PFSK-1 (cell line): Measurements from ENCODE around the gene FAM131B.

Experiments used
- FOXP2 ChIP-seq: optimal IDR thresholded peaks from 2 replicates; pipeline ENCODE3; 2011; ENCODE audit warnings: borderline replicate concordance, control low read depth, inconsistent platforms; ENCODE audit not compliant: insufficient read depth; ENCODE audit errors: extremely low read length, extremely low read depth
- POLR2AphosphoS5 ChIP-seq: IDR thresholded peaks from 2 replicates; pipeline ENCODE4 v1.6.1; 2012; ENCODE audit warnings: low read depth, mild to moderate bottlenecking, control low read depth, low read length, moderate library complexity
- SIN3A ChIP-seq: IDR thresholded peaks from 2 replicates; pipeline ENCODE4 v1.6.1; 2012; ENCODE audit warnings: mild to moderate bottlenecking, low read length, moderate library complexity, borderline replicate concordance; ENCODE audit not compliant: insufficient read depth
- TAF1 ChIP-seq: IDR thresholded peaks from 2 replicates; pipeline ENCODE4 v1.6.1; 2012; ENCODE audit warnings: low read length, control low read depth, borderline replicate concordance; ENCODE audit not compliant: insufficient read depth

- TF ChIP-seq POLR2AphosphoS5 (no peak), TAF1 (no peak), SIN3A (no peak), FOXP2 (no peak)
These were observed 29.2 kb upstream of the FAM131B start for GRCh38 chr7:143391462-143392404.
